ENCODE results near the gene ATP11B.

The ATP11B gene

DNA sequence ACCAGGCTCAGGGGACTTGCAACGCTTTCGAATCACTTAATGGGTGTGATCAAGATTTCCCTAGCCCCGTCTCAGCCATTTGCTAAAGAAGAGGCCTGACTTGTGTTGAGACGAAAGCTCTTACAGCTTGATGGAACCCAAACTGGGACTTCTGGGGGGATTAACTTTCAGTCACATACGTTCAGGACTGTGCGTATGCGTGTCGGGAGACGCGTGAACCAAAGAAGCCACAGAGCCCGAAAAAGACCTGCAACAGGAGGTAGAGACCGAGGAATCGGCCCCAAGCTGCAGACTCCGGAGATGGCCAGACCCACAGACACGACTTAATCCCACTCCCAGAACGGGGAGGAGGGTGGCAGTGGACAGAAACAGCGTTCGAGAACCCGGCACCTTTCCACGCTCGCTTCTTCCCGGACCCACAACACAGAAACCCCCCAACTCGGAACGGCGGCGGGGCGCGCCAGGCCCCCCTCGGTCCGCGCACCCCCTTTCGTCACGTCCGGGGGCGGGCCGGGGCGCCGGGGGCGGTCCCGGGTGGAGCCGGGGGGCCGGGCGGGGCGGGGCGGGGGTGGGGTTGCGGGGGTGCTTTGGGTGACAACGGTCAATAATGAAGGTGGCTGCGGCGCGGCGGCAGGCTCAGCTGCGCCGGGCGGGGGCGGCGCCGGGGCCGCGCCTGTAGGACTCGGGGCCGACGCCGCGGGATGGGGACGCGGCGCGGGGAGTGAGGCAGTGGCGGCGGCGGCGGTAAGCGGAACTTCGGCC is at the start of gene ATP11B:
Gene ATP11B, plus strand, starts transcription at position 604 of the 762 bp plus-strand sequence. CDS start 256 bp downstream, outside the sequence.
- DNase-seq (ENCODE audit: low spot score), result peak; percentile 81

DNA sequence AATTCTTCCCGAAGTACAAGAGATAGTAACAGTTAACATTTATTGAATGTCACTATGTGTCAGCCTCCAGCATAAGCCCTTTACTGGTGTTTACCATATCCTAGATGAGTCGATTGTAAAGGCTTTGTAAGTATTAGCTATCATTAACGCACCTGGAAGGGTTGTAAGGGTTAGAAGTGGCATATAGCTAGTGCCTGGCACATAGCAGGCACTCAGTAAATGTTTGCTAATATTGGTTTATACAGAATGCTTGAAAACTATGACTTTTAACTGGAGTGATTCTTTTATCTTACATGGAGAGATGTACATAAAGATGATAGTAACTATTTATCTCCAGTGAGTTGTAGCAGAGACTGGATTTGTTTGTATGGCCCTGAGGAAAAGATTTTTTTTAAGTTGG is 46.3 kb upstream of the ATP11B start:
- DNase-seq (ENCODE audit: low spot score), result no peak

DNA sequence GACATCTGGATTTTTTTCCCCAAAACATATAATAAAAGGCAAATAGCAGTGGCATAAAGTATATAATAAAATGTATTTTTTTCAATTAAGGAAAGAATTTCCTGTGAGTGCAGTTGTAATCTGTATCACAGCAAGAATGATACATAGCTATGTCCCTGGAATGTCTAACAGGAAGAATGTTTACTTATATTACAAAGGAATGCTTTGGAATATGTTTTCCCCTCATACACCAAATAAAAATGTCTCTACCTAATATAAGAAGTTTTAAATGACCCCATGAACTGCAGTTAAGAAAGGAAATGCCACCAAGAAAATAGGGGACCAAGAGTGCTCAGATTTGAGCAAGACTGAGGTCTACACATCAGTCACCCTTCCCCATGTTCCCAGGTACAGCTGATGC is 38.0 kb upstream of the ATP11B start:
- DNase-seq (ENCODE audit: low spot score), result no peak

DNA sequence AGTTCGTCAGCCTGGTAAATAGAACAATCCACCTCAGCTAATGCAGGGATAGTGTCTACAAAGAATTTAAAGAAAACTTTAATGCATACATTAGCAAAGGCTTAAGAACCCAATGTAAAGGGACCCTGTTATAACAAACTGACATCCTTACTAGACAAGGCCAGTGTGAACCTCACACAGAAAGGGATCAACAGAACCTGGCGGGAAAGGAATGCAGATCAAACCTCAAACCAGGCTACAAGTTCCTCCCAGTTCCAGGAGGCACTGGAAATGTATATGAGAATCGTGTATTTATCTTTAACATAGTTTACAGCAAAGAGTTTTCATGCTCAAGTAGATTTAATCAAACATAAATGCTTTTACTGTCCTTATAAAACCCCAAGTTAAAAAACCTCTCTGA is 37.6 kb upstream of the ATP11B start:
- DNase-seq (ENCODE audit: low spot score), result no peak

DNA sequence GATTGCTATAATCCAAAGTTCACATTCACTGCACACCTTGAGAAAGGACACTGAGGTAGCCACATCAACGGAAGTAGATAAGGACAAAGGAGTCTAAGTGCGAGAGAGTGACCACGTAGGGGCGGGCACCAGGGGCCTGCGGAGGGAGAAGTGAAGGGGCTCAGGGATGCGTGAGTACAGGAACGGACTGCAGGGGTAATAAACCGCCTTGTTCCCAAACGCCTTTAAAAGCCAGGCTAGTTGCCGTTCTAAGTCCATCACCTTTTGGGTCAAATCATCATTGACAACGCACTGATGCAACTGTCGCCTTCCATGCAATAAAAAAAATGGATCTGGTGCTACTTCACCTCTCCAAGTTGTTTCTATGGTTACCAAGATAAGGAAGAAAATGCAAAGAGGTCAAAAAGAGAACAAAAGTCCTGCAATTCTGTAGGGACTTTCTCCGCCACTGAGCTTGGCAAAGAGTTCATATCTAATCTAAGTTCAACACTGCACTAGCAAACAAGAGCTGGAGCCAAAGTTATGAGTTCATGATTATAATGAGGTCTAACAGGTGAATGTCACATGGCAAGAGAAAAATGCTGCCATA is 32.6 kb upstream of the ATP11B start:
- no peak for DNase-seq (ENCODE audit: low spot score)

DNA sequence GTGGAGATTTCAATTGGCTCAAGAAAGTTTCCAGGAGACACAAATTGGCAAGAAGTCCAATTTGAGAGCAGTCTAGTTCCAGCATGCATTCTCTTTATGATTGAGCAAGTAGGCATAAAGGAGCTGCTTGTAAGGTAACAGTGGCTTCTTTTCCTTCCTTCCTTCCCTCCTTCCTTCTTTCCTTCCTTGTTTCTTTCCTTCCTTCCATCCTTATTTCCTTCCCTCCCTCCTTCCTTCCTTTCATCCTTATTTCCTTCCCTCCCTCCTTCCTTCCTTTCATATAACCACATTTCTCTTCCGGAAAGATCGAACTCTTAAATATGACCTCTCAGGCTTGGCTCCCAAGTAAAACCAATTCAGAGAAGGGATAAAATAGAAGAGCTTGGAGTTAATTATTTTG is 29.4 kb upstream of the ATP11B start:
- DNase-seq (ENCODE audit: low spot score), result no peak

DNA sequence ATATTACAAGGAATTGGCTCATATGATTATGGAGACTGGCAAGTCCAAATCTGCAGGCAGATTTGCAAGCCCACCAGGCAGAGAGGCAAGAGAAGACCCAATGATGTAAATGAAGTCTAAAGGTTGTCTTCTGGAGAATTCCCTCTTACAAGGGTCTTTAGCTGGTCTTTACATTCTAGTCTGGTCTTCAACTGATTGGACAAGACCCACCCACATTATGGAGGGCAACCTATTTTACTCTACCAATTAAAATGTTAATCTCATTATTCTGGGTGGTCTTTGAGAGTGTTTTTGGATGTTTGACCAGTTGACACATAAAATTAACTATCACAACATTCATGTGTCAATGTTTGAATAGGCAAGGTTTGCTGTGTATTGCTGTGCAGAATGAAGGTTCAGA is 28.0 kb upstream of the ATP11B start:
- DNase-seq (ENCODE audit: low spot score), result no peak

DNA sequence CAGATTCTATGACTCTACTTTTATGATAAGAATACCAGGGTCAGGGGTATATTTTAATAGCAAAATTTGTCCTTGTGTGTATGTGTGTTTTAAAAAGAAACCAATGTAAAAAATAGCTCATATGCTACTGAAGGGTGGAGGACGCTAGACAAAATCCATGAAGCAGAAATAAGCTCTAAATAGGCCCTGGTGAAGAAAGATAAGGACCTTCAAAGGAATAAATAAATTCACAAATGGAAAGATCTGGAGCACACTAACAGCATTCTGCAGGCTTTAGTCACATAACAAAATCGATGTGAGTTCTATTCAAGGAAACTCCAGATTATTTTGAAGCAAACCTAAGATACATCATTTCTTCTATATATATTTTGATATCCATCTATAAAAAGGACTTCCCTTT is 27.2 kb upstream of the ATP11B start:
- no peak for DNase-seq (ENCODE audit: low spot score)

DNA sequence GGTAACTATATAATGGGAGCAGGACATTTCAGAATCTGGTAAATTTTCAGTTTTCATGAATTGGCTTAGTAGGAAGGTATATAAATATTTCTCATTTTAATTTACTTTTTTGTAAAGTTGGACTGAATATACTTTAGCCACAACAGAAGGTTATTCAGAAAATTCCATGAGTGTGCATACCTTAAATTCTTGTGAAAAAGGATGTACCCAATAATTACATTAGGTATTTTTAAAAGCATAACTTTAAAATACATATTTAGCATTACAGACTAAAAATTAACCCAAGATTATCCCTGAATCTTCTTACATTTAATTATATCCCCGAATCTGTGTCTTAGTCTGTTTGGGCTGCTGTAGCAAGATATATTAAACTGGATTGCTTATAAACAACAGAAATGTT is 24.9 kb upstream of the ATP11B start:
- no peak for DNase-seq (ENCODE audit: low spot score)

DNA sequence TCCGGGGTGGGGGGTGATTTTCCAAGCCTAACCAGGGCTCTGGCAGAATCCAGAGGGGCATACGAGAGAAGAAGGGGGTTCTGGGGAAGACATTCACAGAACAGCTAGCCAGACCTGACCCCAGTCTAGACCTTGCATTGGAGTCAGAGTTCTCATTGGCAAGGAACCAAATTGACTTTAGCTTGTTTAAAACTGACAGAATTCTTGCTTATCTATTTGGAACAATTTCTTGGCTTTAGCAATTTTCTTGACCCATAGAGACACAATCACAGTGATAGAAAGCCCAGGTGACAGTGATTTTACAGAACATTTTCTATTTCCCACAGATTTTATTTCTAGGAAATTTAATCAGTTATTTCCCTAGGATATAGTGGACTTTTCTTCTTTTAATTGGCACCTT is 23.6 kb upstream of the ATP11B start:
- no peak for DNase-seq (ENCODE audit: low spot score)

DNA sequence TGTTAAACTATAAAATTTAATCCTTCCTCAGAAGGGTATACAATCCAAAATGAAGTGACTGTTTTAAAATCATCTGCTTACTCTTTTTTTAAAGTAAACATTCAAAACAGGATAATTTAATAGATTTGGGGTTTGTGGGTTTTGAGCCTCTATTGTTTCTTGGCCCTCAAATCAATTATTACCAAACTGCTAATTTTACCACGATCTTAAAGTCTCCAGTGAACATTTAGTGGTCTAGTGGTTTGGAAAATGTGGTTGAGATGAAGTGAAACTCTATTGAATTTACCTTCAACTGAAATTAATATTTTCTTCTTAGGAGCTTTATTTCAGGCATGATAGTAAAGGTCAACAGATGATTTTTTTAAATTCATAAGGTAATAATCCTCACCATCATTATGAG is 11.2 kb upstream of the ATP11B start:
- DNase-seq (ENCODE audit: low spot score), result no peak

DNA sequence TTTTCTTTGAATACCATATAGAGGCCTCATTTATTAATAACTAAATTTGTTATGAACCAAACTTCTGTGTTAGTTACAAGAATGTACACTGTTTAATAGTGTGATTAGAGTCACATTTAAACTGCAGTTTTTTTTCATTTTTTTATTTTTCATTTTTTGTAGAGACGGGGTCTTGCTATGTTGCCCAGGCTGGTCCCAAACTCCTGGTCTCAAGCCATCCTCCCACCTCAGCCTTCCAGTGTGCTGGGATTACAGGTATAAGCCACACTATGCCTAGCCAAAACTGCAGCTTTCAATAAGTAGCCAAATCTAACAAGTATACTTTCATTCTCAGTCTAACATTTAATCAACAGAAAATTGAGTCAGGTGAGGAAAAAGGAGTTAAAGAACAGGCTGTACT is 10.2 kb upstream of the ATP11B start:
- DNase-seq (ENCODE audit: low spot score), result no peak

DNA sequence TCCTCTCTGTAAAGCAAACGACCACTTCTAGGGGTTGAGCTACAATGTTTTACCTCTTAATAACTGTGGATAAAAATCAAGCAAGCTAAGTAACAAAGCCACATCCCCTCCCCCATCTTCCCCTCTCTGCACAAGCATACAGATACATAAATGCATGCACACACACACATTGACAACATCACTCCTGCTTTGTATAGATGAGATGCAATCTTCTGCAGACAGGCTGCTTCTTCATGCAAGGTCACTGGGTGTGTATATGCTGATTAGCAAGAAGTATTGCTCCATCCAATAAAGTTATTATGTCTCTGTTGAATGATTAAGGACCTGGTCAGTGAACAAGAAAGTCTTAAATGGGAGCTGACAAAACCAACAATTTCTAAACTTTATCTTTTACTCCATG is 8.8 kb upstream of the ATP11B start:
- DNase-seq (ENCODE audit: low spot score), result no peak

DNA sequence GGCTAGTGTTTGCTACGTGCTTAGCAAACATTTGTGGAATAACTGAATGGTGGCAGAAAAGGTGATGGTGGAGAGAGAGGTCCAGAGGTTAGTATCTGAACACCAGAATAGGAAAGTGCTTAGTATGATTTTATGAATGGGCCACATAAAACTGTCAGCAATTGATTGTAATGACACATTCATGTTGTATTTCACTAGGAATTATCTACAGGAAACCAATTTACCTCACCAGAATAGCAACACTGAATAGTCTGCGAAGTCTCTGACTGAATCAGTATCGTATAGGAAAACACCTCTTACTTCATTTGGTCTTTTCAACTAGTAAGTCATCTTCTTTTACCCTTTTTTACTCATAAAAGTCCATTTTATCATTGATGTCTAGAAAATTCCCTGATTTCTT is 8.2 kb upstream of the ATP11B start:
- no peak for DNase-seq (ENCODE audit: low spot score)

DNA sequence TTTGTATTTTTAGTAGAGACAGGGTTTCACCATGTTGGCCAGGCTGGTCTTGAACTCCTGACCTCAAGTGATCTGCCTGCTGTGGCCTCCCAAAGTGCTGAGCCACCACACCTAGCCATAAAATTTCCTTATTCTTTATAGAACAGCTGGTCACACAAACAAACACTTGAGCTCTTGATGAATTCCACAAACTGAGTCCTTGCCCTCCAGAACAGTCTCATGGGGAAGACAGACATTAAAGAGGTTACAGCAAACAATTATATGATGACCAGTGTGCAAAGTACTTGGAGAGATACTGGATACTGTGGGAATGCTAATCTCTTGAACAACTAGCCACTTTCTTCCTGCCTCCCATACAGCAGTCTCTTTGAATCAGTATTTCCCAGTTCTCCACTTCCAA is 7.5 kb upstream of the ATP11B start:
- no peak for DNase-seq (ENCODE audit: low spot score)

DNA sequence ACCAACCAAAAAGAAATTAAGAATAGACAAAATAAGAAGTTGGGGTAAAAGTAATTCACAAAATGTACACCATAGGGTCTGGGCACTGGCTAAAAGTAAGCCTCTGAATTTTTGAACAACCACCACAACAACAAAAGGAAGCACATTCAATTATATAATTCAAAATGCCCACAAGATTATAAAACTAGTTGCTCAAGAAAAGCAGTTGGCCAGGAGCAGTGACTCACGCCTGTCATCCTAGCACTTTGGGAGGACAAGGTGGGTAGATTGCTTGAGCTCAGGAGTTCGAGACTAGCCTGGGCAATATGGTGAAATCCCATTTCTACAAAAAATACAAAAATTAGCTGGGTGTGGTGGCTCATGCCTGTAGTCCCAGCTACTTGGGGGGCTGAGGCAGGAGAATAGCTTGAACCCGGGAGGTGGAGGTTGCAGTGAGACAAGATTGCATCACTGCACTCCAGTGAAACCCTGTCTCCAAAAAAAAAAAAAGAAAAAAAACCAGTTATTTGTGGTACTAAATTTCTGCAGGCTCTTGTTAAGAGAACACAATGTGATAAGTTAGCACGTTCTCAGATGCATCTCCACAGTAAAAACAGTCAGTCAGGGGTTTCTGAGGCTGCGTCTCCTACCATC is 6.6 kb upstream of the ATP11B start:
- no peak for DNase-seq (ENCODE audit: low spot score)

DNA sequence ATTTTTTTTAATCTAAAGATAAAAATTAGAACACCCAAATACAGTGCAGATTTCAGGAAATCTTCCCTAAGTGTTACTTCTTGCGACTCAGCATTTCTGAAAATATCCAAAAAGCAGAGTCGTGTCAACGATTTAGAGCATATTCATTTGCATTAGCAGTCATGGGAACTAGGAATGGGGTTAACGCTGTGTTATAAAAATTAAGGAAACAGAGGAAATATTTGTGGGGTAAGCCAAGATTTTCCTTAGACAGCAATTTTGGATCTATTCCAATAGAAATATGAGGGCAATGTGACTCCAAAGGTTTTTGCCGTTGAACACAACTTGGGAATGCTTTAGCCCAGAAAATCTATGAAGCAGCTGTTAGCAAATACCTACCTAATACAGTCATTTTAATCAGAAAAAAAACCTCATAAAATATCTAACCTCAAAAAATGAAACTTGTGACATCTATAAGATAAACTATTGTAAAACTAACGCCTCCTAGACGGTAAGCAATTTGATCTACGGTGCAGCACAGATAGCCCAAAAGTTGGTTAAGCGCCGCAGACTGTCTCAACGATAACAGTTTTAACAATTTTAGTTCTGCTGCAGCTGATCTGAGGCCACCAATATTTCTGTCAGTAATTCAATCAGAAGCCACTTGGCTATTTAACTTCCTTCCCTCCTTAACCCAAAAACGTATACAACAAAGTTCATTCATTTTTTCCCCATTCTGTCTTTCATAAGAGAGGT is 5.8 kb upstream of the ATP11B start:
- DNase-seq (ENCODE audit: low spot score), result no peak

DNA sequence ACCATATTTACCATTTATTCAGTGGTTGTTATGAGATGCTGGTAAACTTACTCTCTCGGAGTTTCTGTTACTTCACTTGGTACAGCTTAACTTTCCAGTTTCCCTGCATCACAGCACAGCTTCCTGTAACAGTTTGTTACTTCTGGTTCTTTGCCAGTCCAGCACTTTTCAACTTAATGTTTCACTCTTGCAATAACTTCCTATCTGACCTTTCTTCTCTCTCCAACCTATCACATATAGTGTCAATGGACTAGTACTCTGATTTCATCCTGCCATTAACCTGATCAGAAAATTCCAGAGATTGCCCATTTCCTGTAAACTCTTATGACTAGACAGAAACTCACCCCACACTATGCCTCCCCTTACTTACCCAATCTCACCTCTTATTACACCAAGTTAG is 3.9 kb upstream of the ATP11B start:
- DNase-seq (ENCODE audit: low spot score), result no peak

DNA sequence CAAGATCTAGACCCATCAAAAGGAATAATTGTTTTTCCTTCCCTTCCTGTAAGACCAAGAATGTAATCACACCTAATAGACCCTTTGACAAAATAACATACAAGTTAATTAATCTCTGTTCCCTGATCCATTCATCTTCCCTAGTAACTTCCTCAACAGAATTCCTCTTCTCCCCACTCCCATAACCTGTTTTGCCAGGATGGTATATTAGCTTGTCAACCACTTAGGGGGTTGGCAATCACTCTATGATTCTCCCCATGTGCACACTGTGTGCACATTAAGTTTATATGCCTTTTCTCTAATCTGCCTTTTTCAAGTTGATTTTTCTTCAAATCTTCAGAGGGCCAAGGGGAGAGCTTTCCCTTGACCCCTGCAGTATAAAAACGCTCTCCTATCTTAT is 2.7 kb upstream of the ATP11B start:
- no peak for DNase-seq (ENCODE audit: low spot score)

DNA sequence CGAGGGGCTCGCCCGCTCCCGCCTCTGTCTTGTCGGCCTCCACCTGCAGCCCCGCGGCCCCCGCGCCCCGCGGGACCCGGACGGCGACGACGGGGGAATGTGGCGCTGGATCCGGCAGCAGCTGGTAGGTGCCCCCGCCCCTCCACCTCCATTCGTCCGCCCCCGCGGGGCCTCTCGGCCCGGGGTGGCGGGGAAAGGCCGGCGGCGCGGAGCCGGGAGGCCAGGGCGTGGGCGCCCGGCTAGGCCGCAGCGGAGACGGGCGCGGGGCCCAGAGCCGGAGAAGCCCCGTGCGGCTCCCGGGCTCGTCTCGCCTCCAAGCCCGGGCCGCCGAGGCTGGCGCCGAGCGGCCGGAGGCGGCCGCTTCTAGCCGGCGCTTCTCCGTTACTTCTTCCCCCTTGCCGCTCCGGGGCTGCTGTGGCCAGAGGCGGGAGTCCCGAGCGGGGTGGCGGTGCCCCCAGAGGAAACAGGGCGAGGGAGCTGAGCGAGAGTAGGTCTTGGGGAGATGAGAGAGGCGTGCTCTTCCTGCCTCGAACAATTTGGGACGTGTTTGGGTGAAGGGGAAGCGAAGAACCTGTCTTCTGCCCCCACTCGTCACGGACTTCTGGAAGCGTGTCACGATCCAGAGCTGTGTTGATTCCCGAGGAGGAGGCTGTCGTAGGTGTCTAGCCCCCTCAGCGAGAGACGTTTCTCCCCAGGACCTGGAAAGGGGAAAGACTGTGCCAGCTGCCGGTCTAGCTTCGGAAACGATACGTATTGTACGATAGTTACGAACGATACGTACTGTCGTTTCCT is 555 bp downstream of the ATP11B start:
- peak; percentile 55 for DNase-seq (ENCODE audit: low spot score)

DNA sequence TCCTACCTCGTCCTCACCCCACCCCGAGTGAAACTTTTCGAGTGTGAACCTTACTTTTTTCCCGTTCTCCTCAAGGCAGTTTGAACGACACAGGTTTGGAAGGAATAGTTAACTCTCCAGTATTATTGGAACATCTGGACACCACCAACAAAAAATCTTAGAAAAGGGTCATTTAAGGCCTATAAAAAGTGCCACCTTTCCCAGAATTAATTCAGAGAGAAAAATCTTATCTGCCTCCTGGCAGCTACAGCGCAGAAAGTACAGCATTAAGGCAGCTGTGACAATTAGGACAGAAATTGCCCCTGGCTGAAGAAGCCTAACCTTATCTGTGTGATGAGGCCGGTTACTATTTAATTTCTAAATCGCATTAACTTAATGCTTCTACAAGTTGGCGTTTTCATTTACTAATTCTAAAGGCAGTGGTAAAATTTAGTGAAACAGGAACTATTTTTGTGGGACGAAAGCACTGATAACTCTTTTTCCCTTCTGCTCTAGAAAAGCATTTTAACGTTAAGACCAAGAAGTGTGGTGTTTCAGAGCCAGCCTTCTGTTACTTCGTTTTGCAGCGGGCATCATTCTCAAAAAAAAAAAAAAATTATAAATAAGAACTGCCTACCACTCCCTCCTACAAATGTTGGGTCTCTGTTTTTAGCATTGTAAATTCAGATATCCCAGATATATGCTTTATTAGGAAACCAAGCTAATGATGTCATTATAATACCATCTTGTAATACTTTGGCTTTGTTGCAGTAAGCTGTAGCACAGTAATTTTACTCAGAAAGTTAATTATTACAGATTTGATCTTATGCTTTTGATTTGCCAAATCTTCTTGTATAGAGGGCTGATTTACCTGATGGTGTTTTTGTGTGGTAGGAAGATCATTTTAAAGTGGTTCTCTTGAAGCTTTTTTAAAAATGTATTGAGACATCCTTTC is 1.4 kb downstream of the ATP11B start:
- no peak for DNase-seq (ENCODE audit: low spot score)
